HepG2 (cell line): Measurements from ENCODE around the gene BOD1L1.

ENCODE experiments used
- ATF1 ChIP-seq: IDR thresholded peaks from 2 replicates; pipeline ENCODE4 v1.6.1; 2016; ENCODE audit warnings: mild to moderate bottlenecking, control low read depth
- EP300 ChIP-seq, 3 experiments: sonication (generic) in 1 of 3; formaldehyde crosslinking in 1 of 3; IDR thresholded peaks; 2 replicates each; pipeline versions ENCODE4 v1.5.1 to v1.6.1; 2011 to 2020; ENCODE audit warnings: low read depth in 2 of 3, low read length in 2 of 3, borderline replicate concordance in 1 of 3, improper control_type of control experiment in 1 of 3, mild to moderate bottlenecking in 1 of 3, missing genetic modification reagents in 1 of 3, moderate library complexity in 1 of 3
- MTA3 ChIP-seq: sonication (generic); formaldehyde crosslinking; IDR thresholded peaks from 2 replicates; pipeline ENCODE4 v1.4.0; 2020; ENCODE audit warnings: missing genetic modification reagents
- STAG1 ChIP-seq: sonication (generic); formaldehyde crosslinking; IDR thresholded peaks from 2 replicates; pipeline ENCODE4 v1.4.0; 2020; ENCODE audit warnings: missing genetic modification reagents
- U2AF1 ChIP-seq: fragments of 200-400 bp; formaldehyde crosslinking; optimal IDR thresholded peaks from 2 replicates; pipeline ENCODE3; 2017; ENCODE audit warnings: mild to moderate bottlenecking, low read depth, low read length
- ZNF251 ChIP-seq: sonication (generic); formaldehyde crosslinking; IDR thresholded peaks from 2 replicates; pipeline ENCODE4 v1.9.0; 2021; ENCODE audit warnings: mild to moderate bottlenecking, missing genetic modification reagents
- ZNF674 ChIP-seq: sonication (generic); formaldehyde crosslinking; IDR thresholded peaks from 2 replicates; pipeline ENCODE4 v1.5.0; 2020; ENCODE audit warnings: low read depth, mild to moderate bottlenecking, missing genetic modification reagents
- ZNF747 ChIP-seq: sonication (generic); formaldehyde crosslinking; IDR thresholded peaks from 2 replicates; pipeline ENCODE4 v1.8.1; 2023; ENCODE audit warnings: missing genetic modification reagents, mild to moderate bottlenecking, borderline replicate concordance
- TF ChIP-seq, protein P1 (sequence below): sonication (generic); formaldehyde crosslinking; conservative IDR thresholded peaks from 2 replicates; pipeline ENCODE4 v1.8.1; 2023; ENCODE audit warnings: missing genetic modification reagents
- TF ChIP-seq, protein P2 (sequence below): sonication (generic); formaldehyde crosslinking; IDR thresholded peaks from 2 replicates; pipeline ENCODE4 v1.4.0; 2020; ENCODE audit warnings: missing genetic modification reagents, borderline replicate concordance
- TF ChIP-seq, protein P3 (sequence below): sonication (generic); formaldehyde crosslinking; IDR thresholded peaks from 2 replicates; pipeline ENCODE4 v1.5.0; 2020; ENCODE audit warnings: mild to moderate bottlenecking, missing genetic modification reagents, moderate library complexity

DNA sequence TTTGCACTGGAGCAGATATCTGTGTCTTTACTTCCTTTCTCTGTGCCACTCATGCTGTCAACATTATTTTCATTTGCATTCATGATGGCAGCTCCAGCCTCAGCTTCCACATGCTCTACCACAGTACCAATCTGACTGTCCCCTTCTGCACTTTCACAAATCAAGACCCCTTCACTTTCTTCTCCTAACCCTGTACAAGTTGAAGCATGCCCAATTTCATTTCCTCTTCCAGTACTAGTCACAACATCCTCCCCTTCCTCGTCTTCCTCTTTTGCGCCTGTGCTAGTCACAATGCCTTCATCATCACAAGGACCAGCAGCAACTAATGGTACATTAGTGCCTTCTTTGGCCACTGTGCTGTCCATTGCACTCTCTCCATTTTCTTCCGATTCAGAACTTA, 26.5 kb downstream of the BOD1L1 start:
- TF ChIP-seq ZNF251 (no peak), EP300 (IDR thresholded peaks at IDR 0.05; ENCODE audit: low read depth in 2 of 2, low read length in 2 of 2) (no peak), EP300 (CRISPR knock-in tag; IDR thresholded peaks at IDR 0.05; ENCODE audit: borderline replicate concordance) (no peak), ZNF747 (no peak), STAG1 (CRISPR knock-in tag) (no peak), ATF1 (CRISPR knock-in tag) (no peak), MTA3 (no peak), U2AF1 (no peak), ZNF674 (CRISPR knock-in tag) (no peak)
- TF ChIP-seq, protein P1, sequence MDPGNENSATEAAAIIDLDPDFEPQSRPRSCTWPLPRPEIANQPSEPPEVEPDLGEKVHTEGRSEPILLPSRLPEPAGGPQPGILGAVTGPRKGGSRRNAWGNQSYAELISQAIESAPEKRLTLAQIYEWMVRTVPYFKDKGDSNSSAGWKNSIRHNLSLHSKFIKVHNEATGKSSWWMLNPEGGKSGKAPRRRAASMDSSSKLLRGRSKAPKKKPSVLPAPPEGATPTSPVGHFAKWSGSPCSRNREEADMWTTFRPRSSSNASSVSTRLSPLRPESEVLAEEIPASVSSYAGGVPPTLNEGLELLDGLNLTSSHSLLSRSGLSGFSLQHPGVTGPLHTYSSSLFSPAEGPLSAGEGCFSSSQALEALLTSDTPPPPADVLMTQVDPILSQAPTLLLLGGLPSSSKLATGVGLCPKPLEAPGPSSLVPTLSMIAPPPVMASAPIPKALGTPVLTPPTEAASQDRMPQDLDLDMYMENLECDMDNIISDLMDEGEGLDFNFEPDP (CRISPR knock-in tag), result no peak
- TF ChIP-seq, protein P2, sequence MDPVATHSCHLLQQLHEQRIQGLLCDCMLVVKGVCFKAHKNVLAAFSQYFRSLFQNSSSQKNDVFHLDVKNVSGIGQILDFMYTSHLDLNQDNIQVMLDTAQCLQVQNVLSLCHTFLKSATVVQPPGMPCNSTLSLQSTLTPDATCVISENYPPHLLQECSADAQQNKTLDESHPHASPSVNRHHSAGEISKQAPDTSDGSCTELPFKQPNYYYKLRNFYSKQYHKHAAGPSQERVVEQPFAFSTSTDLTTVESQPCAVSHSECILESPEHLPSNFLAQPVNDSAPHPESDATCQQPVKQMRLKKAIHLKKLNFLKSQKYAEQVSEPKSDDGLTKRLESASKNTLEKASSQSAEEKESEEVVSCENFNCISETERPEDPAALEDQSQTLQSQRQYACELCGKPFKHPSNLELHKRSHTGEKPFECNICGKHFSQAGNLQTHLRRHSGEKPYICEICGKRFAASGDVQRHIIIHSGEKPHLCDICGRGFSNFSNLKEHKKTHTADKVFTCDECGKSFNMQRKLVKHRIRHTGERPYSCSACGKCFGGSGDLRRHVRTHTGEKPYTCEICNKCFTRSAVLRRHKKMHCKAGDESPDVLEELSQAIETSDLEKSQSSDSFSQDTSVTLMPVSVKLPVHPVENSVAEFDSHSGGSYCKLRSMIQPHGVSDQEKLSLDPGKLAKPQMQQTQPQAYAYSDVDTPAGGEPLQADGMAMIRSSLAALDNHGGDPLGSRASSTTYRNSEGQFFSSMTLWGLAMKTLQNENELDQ (CRISPR knock-in tag), result no peak
- TF ChIP-seq, protein P3, sequence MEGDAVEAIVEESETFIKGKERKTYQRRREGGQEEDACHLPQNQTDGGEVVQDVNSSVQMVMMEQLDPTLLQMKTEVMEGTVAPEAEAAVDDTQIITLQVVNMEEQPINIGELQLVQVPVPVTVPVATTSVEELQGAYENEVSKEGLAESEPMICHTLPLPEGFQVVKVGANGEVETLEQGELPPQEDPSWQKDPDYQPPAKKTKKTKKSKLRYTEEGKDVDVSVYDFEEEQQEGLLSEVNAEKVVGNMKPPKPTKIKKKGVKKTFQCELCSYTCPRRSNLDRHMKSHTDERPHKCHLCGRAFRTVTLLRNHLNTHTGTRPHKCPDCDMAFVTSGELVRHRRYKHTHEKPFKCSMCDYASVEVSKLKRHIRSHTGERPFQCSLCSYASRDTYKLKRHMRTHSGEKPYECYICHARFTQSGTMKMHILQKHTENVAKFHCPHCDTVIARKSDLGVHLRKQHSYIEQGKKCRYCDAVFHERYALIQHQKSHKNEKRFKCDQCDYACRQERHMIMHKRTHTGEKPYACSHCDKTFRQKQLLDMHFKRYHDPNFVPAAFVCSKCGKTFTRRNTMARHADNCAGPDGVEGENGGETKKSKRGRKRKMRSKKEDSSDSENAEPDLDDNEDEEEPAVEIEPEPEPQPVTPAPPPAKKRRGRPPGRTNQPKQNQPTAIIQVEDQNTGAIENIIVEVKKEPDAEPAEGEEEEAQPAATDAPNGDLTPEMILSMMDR (CRISPR knock-in tag), result no peak
